Ectodermal cell (in vitro differentiated cells): ENCODE measurements around the gene SFTPA2.
"Not testable (repeated sequence)": the region's sequence is repeated elsewhere in the genome, so short reads cannot be mapped to it uniquely, and the experiment has no call there.

Experiments
- H3K27ac ChIP-seq: 2 replicates; pipeline ENCODE4 v1.7.0; 2013; ENCODE audit warnings: mild to moderate bottlenecking, low read depth, low read length; ENCODE audit not compliant: insufficient read depth, poor library complexity, severe bottlenecking
- H3K27me3 ChIP-seq: 2 replicates; pipeline ENCODE4 v1.7.0; 2013; ENCODE audit warnings: mild to moderate bottlenecking, low read length; ENCODE audit not compliant: insufficient read depth, control insufficient read depth, poor library complexity, severe bottlenecking
- H3K36me3 ChIP-seq: one replicate; pipeline ENCODE4 v1.7.0; 2013; ENCODE audit warnings: low read length; ENCODE audit not compliant: control insufficient read depth, insufficient read depth
- H3K4me1 ChIP-seq: one replicate; pipeline ENCODE4 v1.7.0; 2013; ENCODE audit warnings: low read length; ENCODE audit not compliant: control insufficient read depth, insufficient read depth
- H3K4me3 ChIP-seq: 2 replicates; pipeline ENCODE4 v1.7.0; 2013; ENCODE audit warnings: low read depth, low read length, control low read depth; ENCODE audit not compliant: insufficient read depth
- H3K9me3 ChIP-seq: 2 replicates; pipeline ENCODE4 v1.7.0; 2013; ENCODE audit warnings: mild to moderate bottlenecking, low read length, moderate library complexity; ENCODE audit not compliant: control insufficient read depth
- whole genome bisulfite sequencing, 2 experiments: methylation state at CpG; one replicate each; pipeline ENCODE4 v1.1.7; 2013; ENCODE audit warnings: missing lambda C conversion rate in 2 of 2; 5-methylcytosine and 5-hydroxymethylcytosine counted together

SFTPA2 gene

DNA sequence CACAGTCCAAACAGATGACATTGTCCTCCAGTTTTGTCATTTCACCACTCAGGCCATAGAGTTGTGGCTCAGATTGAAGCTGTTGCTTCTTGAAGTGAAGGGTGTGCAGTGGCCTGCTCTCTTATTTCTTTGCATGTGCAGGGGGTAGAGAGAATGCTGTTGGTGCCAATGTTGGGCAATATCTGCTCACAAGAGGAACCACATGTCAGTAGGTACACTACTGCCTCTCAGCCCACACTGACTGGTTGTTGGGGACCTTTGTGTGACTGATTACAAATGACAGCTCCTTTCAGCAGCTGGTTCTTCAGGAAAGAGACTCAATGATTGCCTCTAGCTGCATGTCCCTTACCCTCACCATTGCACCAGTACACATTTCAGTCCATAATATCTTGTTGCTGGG is 28.6 kb upstream of the SFTPA2 start:
- Histone ChIP-seq H3K27ac (no peak overlapping the region), H3K36me3 (no peaks in the 10 kb centered on the region), H3K4me3 (no peak overlapping the region), H3K27me3 (no peaks in the 10 kb centered on the region), H3K4me1 (no peaks in the 10 kb centered on the region), H3K9me3 (no peaks in the 10 kb centered on the region)

- 76 to 80% methylated on average over 2 of the region's 2 CpGs for WGBS, 2 experiments
- no peaks in the 10 kb centered on the region for H3K9me3 ChIP-seq
- no peak overlapping the region for H3K27ac ChIP-seq
- H3K4me1 ChIP-seq = no peaks in the 10 kb centered on the region
- no peaks in the 10 kb centered on the region for H3K36me3 ChIP-seq
- H3K27me3 ChIP-seq = no peaks in the 10 kb centered on the region
- H3K4me3 ChIP-seq = no peak overlapping the region
Measured at GRCh38 chr10:79586933-79587332, 26.7 kb upstream of the SFTPA2 start.

DNA sequence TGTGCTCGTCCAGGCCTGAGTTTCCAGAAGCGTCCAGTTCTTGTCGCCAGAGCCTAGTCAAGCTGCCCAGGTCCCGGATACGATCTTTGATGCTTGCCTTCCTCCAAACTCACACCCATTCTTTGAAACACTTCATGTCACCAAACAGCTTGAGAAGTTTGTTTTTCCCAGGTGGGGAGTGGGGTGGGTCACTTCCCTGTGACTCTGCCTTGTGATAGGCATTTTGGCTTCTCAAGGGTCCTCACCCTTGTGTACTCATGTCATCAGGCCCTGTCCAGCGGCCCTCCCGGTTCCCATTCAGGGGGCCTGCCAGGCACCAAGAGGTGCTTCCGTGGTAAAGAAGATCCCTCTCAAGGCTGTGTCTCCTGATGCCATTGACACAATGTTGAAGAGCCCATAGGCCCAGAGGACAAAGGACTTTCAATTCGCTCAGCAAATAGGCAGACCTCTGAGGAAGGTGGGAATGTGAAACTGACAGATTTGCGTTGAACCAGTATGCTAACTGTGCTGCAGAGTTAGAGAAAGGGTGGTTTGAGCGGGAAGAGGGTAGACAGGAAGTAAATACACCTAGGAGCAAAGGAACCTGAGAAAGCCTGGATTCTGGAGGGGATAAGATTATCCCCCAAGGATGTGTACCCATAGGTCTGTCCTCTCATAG is 25.8 kb upstream of the SFTPA2 start:
- 94 to 96% methylated on average over 11 of the region's 11 CpGs for WGBS, 2 experiments

GRCh38 chr10:79583488-79584024 is 23.3 kb upstream of the SFTPA2 start:
- no peaks in the 10 kb centered on the region for H3K27me3 ChIP-seq
- 91 to 94% methylated on average over 7 of the region's 7 CpGs for WGBS, 2 experiments
- H3K9me3 ChIP-seq = no peaks in the 10 kb centered on the region
- no peaks in the 10 kb centered on the region for H3K36me3 ChIP-seq
- no peak overlapping the region for H3K4me3 ChIP-seq
- H3K4me1 ChIP-seq = no peaks in the 10 kb centered on the region
- no peak overlapping the region for H3K27ac ChIP-seq

More for the DNA sequence above, 25.8 kb upstream of the SFTPA2 start:
- H3K36me3 ChIP-seq = no peaks in the 10 kb centered on the region
- no peak overlapping the region for H3K27ac ChIP-seq
- no peak overlapping the region for H3K4me3 ChIP-seq
- H3K27me3 ChIP-seq = no peaks in the 10 kb centered on the region
- H3K4me1 ChIP-seq = no peaks in the 10 kb centered on the region
- no peaks in the 10 kb centered on the region for H3K9me3 ChIP-seq

- not testable (repeated sequence) for H3K36me3 ChIP-seq, H3K27me3 ChIP-seq, H3K4me3 ChIP-seq, H3K4me1 ChIP-seq, H3K9me3 ChIP-seq, H3K27ac ChIP-seq
- WGBS, 2 experiments = 90 to 95% methylated on average over 2 to 3 of the region's 6 CpGs
Measured at GRCh38 chr10:79582954-79583353, 22.7 kb upstream of the SFTPA2 start.

DNA sequence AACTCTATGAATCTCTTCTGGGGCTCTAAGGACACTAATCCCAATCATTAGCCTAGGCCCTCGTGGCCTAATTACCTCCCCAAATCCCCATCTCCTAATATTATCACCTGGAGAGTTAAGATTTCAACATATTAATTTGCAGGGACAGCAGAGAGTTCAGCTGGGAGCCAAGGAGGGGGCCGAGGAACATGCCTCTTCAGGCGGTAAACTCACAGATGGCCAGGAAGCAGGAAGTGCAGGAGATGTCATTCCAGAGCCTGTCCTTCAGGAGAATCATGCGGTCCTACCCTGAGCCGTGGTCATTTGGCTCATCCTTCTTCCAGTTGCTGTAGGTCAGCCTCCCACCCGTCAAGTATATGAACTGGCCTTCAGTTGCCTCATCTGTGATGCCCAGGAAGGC is 21.9 kb upstream of the SFTPA2 start:
- no peak overlapping the region for H3K4me3 ChIP-seq
- 90 to 92% methylated on average over 6 of the region's 6 CpGs for WGBS, 2 experiments
- no peaks in the 10 kb centered on the region for H3K27me3 ChIP-seq
- H3K27ac ChIP-seq = no peak overlapping the region
- no peaks in the 10 kb centered on the region for H3K4me1 ChIP-seq
- no peaks in the 10 kb centered on the region for H3K36me3 ChIP-seq
- no peaks in the 10 kb centered on the region for H3K9me3 ChIP-seq

- Histone ChIP-seq H3K4me3 (no peak overlapping the region), H3K9me3 (no peaks in the 10 kb centered on the region), H3K36me3 (no peaks in the 10 kb centered on the region), H3K27ac (no peak overlapping the region), H3K27me3 (no peaks in the 10 kb centered on the region), H3K4me1 (no peaks in the 10 kb centered on the region)
Measured at GRCh38 chr10:79581044-79581443, 20.8 kb upstream of the SFTPA2 start.

- 71% methylated on average over 2 of the region's 2 CpGs; no CpG with 5 or more reads in 1 of the 2 experiments for WGBS, 2 experiments
- Histone ChIP-seq H3K36me3 (no peaks in the 10 kb centered on the region), H3K27me3 (no peaks in the 10 kb centered on the region)
Measured at GRCh38 chr10:79579361-79579760, 19.2 kb upstream of the SFTPA2 start.

GRCh38 chr10:79570624-79571023 is 10.4 kb upstream of the SFTPA2 start:
- 90 to 92% methylated on average over 6 of the region's 6 CpGs for WGBS, 2 experiments
- not testable (repeated sequence) for H3K9me3 ChIP-seq, H3K27ac ChIP-seq, H3K36me3 ChIP-seq, H3K4me1 ChIP-seq, H3K27me3 ChIP-seq, H3K4me3 ChIP-seq

More at GRCh38 chr10:79579361-79579760, 19.2 kb upstream of the SFTPA2 start:
- no peak overlapping the region for H3K27ac ChIP-seq
- H3K4me3 ChIP-seq = no peak overlapping the region
- H3K9me3 ChIP-seq = no peaks in the 10 kb centered on the region
- no peaks in the 10 kb centered on the region for H3K4me1 ChIP-seq

DNA sequence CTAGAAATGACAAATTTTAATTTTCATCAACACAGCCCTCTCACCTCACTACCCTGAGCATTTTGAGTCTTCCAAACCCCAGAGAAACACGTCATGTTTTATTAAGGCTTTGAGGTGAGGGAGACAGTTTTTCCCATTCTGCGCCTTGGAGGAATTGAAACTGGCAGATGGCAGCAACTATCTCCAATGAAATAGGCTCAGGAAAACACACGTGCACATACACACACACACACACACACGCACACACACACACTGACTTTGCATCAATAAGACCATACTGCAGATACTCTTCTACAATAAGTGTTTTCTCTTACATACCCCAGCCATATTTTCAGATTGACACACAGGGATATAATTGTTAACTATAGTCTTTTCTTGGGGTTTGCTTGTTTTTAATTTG is 3.2 kb upstream of the SFTPA2 start:
- Histone ChIP-seq H3K36me3 (no peaks in the 10 kb centered on the region), H3K9me3 (no peaks in the 10 kb centered on the region), H3K27ac (no peak overlapping the region), H3K4me1 (no peaks in the 10 kb centered on the region), H3K4me3 (no peak overlapping the region), H3K27me3 (peaks cover 3% of the 10 kb centered on the region)
- WGBS, 2 experiments = 77 to 90% methylated on average over 4 of the region's 4 CpGs
